ENCODE measurements around the gene ZSCAN21. TPM values are rescaled to one million over a fixed set of nuclear protein-coding genes. Genes with fewer than 3 reads are reported as not detected.

Gene ZSCAN21
- total and polyA plus RNA-seq, 2 of the 4 experiments (the other 2 are of a cell fraction) = 11.5 to 13.3 TPM

DNA sequence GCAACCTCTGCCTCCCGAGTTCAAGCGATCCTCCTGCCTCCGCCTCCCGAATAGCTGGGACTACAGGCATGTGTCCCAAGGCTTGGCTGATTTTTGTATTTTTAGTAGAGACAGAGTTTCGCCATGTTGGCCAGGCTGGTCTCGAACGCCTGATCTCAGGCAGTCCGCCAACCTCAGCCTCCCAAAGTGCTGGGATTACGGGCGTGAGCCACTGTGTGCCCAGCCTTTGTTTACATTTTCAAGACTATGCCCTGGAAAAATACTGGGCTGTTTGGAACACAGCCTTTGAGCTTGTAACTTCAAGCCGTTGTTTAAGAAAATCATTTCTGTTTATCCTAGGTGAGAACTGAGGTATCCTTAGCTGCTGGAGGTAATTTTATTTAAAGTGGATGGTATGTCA is 32.3 kb upstream of the ZSCAN21 start:
- H3K9me3 ChIP-seq (ENCODE audit: control insufficient read depth, insufficient read depth, low read length) = no peaks in the 10 kb centered on the region
- H3K9ac ChIP-seq (ENCODE audit: low read depth, low read length) = no peak overlapping the region
- dilution Hi-C loops (cut with HindIII; ENCODE audit: low sequenced_read_pairs, unreplicated experiment) = no loop called here
- no peak overlapping the region for H2BK5ac ChIP-seq (ENCODE audit: low read depth, low read length, poor library complexity, severe bottlenecking)
- H2AFZ ChIP-seq (replicated peaks; ENCODE audit: low read length, poor library complexity) = no peak overlapping the region
- H4K20me1 ChIP-seq (ENCODE audit: insufficient read depth, low read length) = peaks cover 41% of the 10 kb centered on the region
- no peak overlapping the region for H2AK9ac ChIP-seq (replicated peaks; ENCODE audit: low read depth, low read length, poor library complexity)
- H3K18ac ChIP-seq (ENCODE audit: low read depth, low read length) = no peak overlapping the region
- H3K79me1 ChIP-seq (ENCODE audit: low read depth in 1 of 2, low read length in 2 of 2) = peaks cover 2 to 61% of the 10 kb centered on the region in 2 experiments
- peaks cover 2% of the 10 kb centered on the region; the same call in 1 of the 2 replicates for H3K4me1 ChIP-seq (ENCODE audit: control insufficient read depth, insufficient read depth, low read length)
- BruUV-seq (replicated peaks) = no TSS peak
- in situ Hi-C loops (cut with MboI; ENCODE audit: low sequenced_read_pairs) = no loop called here
- ATAC-seq (ENCODE audit: low read depth) (no peak), DNase-seq (no peak)
- ChIA-PET CTCF (interaction anchor here (0.9 to 1.1 kb wide), 2 partner anchors 10 to 24 kb away, joined by 3 read pairs; no protein-coding TSS in a partner anchor), POLR2A (ENCODE audit: unreplicated experiment) (no interaction called here)
- H2AK5ac ChIP-seq (ENCODE audit: low read depth, low read length) = no peak overlapping the region
- H3K36me3 ChIP-seq (ENCODE audit: control insufficient read depth, insufficient read depth, low read length) = peaks cover 7% of the 10 kb centered on the region
- no peak overlapping the region for H4K91ac ChIP-seq (ENCODE audit: insufficient read depth, low read depth, low read length)
- H4K8ac ChIP-seq (ENCODE audit: low read depth in 2 of 2, low read length in 2 of 2) = no peak overlapping the region
- peak overlapping the region; percentile 29; the same call in 1 of the 2 replicates for H3K27ac ChIP-seq (ENCODE audit: insufficient read depth, low read length)
- peak overlapping the region; percentile 29; the same call in 1 of the 2 replicates for H3K4me2 ChIP-seq (ENCODE audit: low read depth, low read length)
- intact Hi-C loops (cut with micrococcal nuclease) = loop anchor here (2.0 kb wide), 1 partner anchor 70 kb away; no protein-coding TSS in a partner anchor
- H3K14ac ChIP-seq (replicated peaks; ENCODE audit: low read depth, low read length) = no peak overlapping the region
- H2BK120ac ChIP-seq (ENCODE audit: low read depth, low read length) = no peak overlapping the region
- H3K4me3 ChIP-seq (ENCODE audit: insufficient read depth, low read depth, low read length) = no peak overlapping the region
- peaks cover 11% of the 10 kb centered on the region for H3K9me1 ChIP-seq (ENCODE audit: insufficient read depth, low read length)
- TF ChIP-seq ELK1 (IDR thresholded peaks at IDR 0.05; ENCODE audit: borderline replicate concordance, low read depth, low read length) = no peak
- TF ChIP-seq RFX5 (IDR thresholded peaks at IDR 0.05; ENCODE audit: low read depth, low read length) = no peak
- no peak for TF ChIP-seq FOS (IDR thresholded peaks at IDR 0.05; ENCODE audit: low read depth, low read length)
- TF ChIP-seq MAZ (IDR thresholded peaks at IDR 0.05; ENCODE audit: borderline replicate concordance, low read depth, low read length) = no peak
- no peak for TF ChIP-seq CEBPB (IDR thresholded peaks at IDR 0.05; ENCODE audit: low read depth, low read length)
- TF ChIP-seq NFE2L2 (IDR thresholded peaks at IDR 0.05; ENCODE audit: low read depth, low read length) = no peak
- no peak for TF ChIP-seq BHLHE40 (IDR thresholded peaks at IDR 0.05; ENCODE audit: low read depth, low read length)
- no peak; the same call in 1 of the 2 replicates for TF ChIP-seq POLR2A (IDR thresholded peaks at IDR 0.05; ENCODE audit: low read depth, low read length)
- TF ChIP-seq RAD21 (IDR thresholded peaks at IDR 0.05; ENCODE audit: low read length) = no peak
- TF ChIP-seq MAFK (IDR thresholded peaks at IDR 0.05; ENCODE audit: low read depth, low read length) = no peak
- no peak for TF ChIP-seq CHD1 (IDR thresholded peaks at IDR 0.05; ENCODE audit: low read depth, low read length)
- TF ChIP-seq MXI1 (IDR thresholded peaks at IDR 0.05; ENCODE audit: borderline replicate concordance, low read depth, low read length) = no peak
- no peak overlapping the region for H3K4ac ChIP-seq (ENCODE audit: low read depth, low read length)
- 58% methylated on average over 6 of the region's 11 CpGs; no CpG with 5 or more reads in 1 of the 2 experiments for WGBS, 2 experiments (ENCODE audit: extremely low coverage in 2 of 2, insufficient read length in 1 of 2)
- H3K56ac ChIP-seq (ENCODE audit: extremely low read depth, insufficient read depth, low read length) = no peak overlapping the region
- no peak overlapping the region for H3K23ac ChIP-seq (ENCODE audit: low read depth, low read length)
- no peak overlapping the region for H2BK15ac ChIP-seq (ENCODE audit: low read depth, low read length)
- H3K27me3 ChIP-seq (ENCODE audit: control insufficient read depth, insufficient read depth, low read length) = no peaks in the 10 kb centered on the region
- no peak overlapping the region for H2BK20ac ChIP-seq (ENCODE audit: low read depth, low read length)
- H4K5ac ChIP-seq (ENCODE audit: low read depth, low read length) = no peak overlapping the region

All from IMR-90 (cell line).